Measurements from ENCODE around the gene EEF2KMT. TPM values are rescaled to one million over a fixed set of nuclear protein-coding genes. Genes with fewer than 3 reads are reported as not detected.
A peak's percentile ranks its signal among the peaks of the same experiment; 100 is the strongest.

EEF2KMT gene
- total RNA-seq, 4 donors from 2014 or later, result 10.0 to 15.6 (median 13.7) TPM

- H3K27ac ChIP-seq (replicated peaks in 1 of 4), result peak overlapping the region; percentile 68 to 85 (median 78)
Measured at GRCh38 chr16:5072334-5073278, 25.0 kb downstream of the EEF2KMT start.

GRCh38 chr16:5071681-5072333 lies 25.8 kb downstream of the EEF2KMT start, which contains the start of gene ALG1:
Gene ALG1 (plus strand): TSS chr16:5071843. CDS start chr16:5071850, 7 bp downstream.
- peak; percentile 97 for DNase-seq (ENCODE audit: extremely low spot score)
- no peaks in the 10 kb centered on the region for H3K9me3 ChIP-seq
- H3K4me1 ChIP-seq, result peaks cover 5 to 23% (median 17%) of the 10 kb centered on the region in 4 donors
- no peak for TF ChIP-seq EP300 (IDR thresholded peaks at IDR 0.05)
- TF ChIP-seq POLR2AphosphoS5 (IDR thresholded peaks at IDR 0.05), result peak; percentile 93 to 95
- peak in 1 of 3 experiments; percentile 28 for TF ChIP-seq CTCF (IDR thresholded peaks at IDR 0.05)
- TF ChIP-seq POLR2A (IDR thresholded peaks at IDR 0.05; ENCODE audit: low read depth), result peak; percentile 49
- under 1% methylated on average over 19 of the region's 53 CpGs for WGBS
- peaks cover 17 to 34% (median 25%) of the 10 kb centered on the region in 4 donors for H3K36me3 ChIP-seq
- H3K27me3 ChIP-seq, result no peaks in the 10 kb centered on the region
- peak within 1 kb of the TSS; percentile 68 to 85 (median 78) for H3K27ac ChIP-seq (replicated peaks in 1 of 4)
- peak within 1 kb of the TSS; percentile 70 to 76 (median 71) for H3K4me3 ChIP-seq
- intact Hi-C loops (cut with DNase I), result loop anchor here (10.0 kb wide), 1 partner anchor 107 kb away; no protein-coding TSS in a partner anchor

More at GRCh38 chr16:5072334-5073278, 25.0 kb downstream of the EEF2KMT start:
- WGBS, result 59% methylated on average over 12 of the region's 12 CpGs
- no peak for DNase-seq (ENCODE audit: extremely low spot score)
- intact Hi-C loops (cut with DNase I), result loop anchor here (10.0 kb wide), 1 partner anchor 108 kb away; no protein-coding TSS in a partner anchor
- TF ChIP-seq EP300 (IDR thresholded peaks at IDR 0.05) (no peak), CTCF (IDR thresholded peaks at IDR 0.05) (no peak), POLR2A (IDR thresholded peaks at IDR 0.05; ENCODE audit: low read depth) (no peak), POLR2AphosphoS5 (IDR thresholded peaks at IDR 0.05) (no peak)
- peak overlapping the region; percentile 70 to 76 (median 71) for H3K4me3 ChIP-seq
- H3K36me3 ChIP-seq, result peaks cover 22 to 42% (median 33%) of the 10 kb centered on the region in 4 donors
- no peaks in the 10 kb centered on the region for H3K27me3 ChIP-seq
- H3K4me1 ChIP-seq, result peaks cover 5 to 23% (median 17%) of the 10 kb centered on the region in 4 donors
- no peaks in the 10 kb centered on the region for H3K9me3 ChIP-seq

- 58% methylated on average over 7 of the region's 7 CpGs for WGBS
- intact Hi-C loops (cut with DNase I), result loop anchor here (10.0 kb wide), 1 partner anchor 107 kb away; no protein-coding TSS in a partner anchor
- Histone ChIP-seq H3K4me3 (peak overlapping the region; percentile 70 to 76 (median 71)), H3K27ac (replicated peaks in 1 of 4) (peak overlapping the region; percentile 68 to 85 (median 78)), H3K36me3 (peaks cover 12 to 29% (median 21%) of the 10 kb centered on the region in 4 donors), H3K4me1 (peaks cover 5 to 23% (median 17%) of the 10 kb centered on the region in 4 donors), H3K9me3 (no peaks in the 10 kb centered on the region), H3K27me3 (no peaks in the 10 kb centered on the region)
- no peak for DNase-seq (ENCODE audit: extremely low spot score)
- no peak for TF ChIP-seq POLR2AphosphoS5 (IDR thresholded peaks at IDR 0.05)
Measured at GRCh38 chr16:5071341-5071680, 26.3 kb downstream of the EEF2KMT start.

GRCh38 chr16:5070431-5071186 lies 27.0 kb downstream of the EEF2KMT start:
- Histone ChIP-seq H3K27ac (replicated peaks in 1 of 4) (peak overlapping the region; percentile 68 to 85 (median 78)), H3K9me3 (no peaks in the 10 kb centered on the region), H3K27me3 (no peaks in the 10 kb centered on the region), H3K4me1 (peaks cover 5 to 23% (median 17%) of the 10 kb centered on the region in 4 donors), H3K36me3 (peaks cover 6 to 22% (median 14%) of the 10 kb centered on the region in 4 donors), H3K4me3 (no peak overlapping the region)
- intact Hi-C loops (cut with DNase I), result loop anchor here (10.0 kb wide), 1 partner anchor 106 kb away; no protein-coding TSS in a partner anchor
- TF ChIP-seq EP300 (IDR thresholded peaks at IDR 0.05) (no peak), POLR2AphosphoS5 (IDR thresholded peaks at IDR 0.05) (no peak), CTCF (IDR thresholded peaks at IDR 0.05) (no peak), POLR2A (IDR thresholded peaks at IDR 0.05; ENCODE audit: low read depth) (no peak)
- WGBS, result 77% methylated on average over 15 of the region's 15 CpGs
- no peak for DNase-seq (ENCODE audit: extremely low spot score)
